ACC112 (cell line): ENCODE measurements around the gene LIG3.
"Not testable (repeated sequence)": the region's sequence is repeated elsewhere in the genome, so short reads cannot be mapped to it uniquely, and the experiment has no call there.

Experiments
- H2AFZ ChIP-seq: fragments of 200-600 bp; sonication (generic); one replicate; pipeline ENCODE4 v1.6.0; 2017; ENCODE audit warnings: antibody characterized with exemption, low read length; ENCODE audit not compliant: unreplicated experiment
- H3K27ac ChIP-seq: fragments of 200-600 bp; sonication (generic); 2 replicates; pipeline ENCODE4 v1.5.1; 2014; ENCODE audit warnings: low read depth, mild to moderate bottlenecking, antibody characterized with exemption, low read length, moderate library complexity
- H3K27me3 ChIP-seq: fragments of 200-600 bp; sonication (generic); 2 replicates; pipeline ENCODE4 v1.6.1; 2014; ENCODE audit warnings: mild to moderate bottlenecking, antibody characterized with exemption, low read length, moderate library complexity, mixed read lengths; ENCODE audit not compliant: insufficient read depth
- H3K36me3 ChIP-seq: fragments of 200-600 bp; sonication (generic); 2 replicates; pipeline ENCODE4 v1.6.1; 2016; ENCODE audit warnings: mild to moderate bottlenecking, antibody characterized with exemption, low read length, moderate library complexity, mixed read lengths; ENCODE audit not compliant: insufficient read depth
- H3K4me1 ChIP-seq: fragments of 200-600 bp; sonication (generic); one replicate; pipeline ENCODE4 v1.6.1; 2016; ENCODE audit warnings: low read length, mixed read lengths; ENCODE audit not compliant: insufficient read depth, unreplicated experiment, control insufficient read depth
- H3K4me3 ChIP-seq: fragments of 200-600 bp; sonication (generic); 2 replicates; pipeline ENCODE4 v1.5.1; 2014; ENCODE audit warnings: mild to moderate bottlenecking, low read depth, low read length
- H3K79me2 ChIP-seq: fragments of 200-600 bp; sonication (generic); one replicate; pipeline ENCODE4 v1.6.0; 2016; ENCODE audit warnings: low read length; ENCODE audit not compliant: control insufficient read depth, unreplicated experiment, insufficient read depth

Gene LIG3

GRCh38 chr17:35041390-35041789 lies 61.1 kb downstream of the LIG3 start:
- no peak overlapping the region for H3K4me3 ChIP-seq
- peaks cover 25% of the 10 kb centered on the region for H3K79me2 ChIP-seq
- 0 out of 2 replicates have a peak, but pooled peaks cover 2% of the 10 kb centered on the region for H3K36me3 ChIP-seq
- H3K4me1 ChIP-seq = peaks cover 5% of the 10 kb centered on the region
- no peak overlapping the region for H2AFZ ChIP-seq
- no peak overlapping the region for H3K27ac ChIP-seq
- H3K27me3 ChIP-seq = no peaks in the 10 kb centered on the region

DNA sequence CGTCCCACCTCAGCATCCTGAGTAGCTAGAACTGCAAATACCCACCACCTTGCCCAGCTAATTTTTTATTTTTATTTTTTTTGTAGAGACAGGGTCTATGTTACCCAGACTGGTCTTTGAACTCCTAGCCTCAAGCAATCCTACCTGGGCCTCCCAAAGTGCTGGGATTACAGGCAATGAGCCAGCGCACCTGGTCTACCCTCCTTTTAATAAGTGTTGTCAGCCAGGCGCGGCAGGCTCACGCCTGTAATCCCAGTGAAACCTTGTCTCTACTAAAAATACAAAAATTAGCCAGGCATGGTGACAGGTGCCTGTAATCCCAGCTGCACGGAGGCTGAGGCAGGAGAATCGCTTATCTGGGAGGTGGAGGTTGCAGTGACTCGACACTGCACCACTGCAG lies 63.9 kb downstream of the LIG3 start:
- Histone ChIP-seq H3K27me3 (no peaks in the 10 kb centered on the region), H2AFZ (no peak overlapping the region), H3K36me3 (0 out of 2 replicates have a peak, but pooled peaks cover 2% of the 10 kb centered on the region), H3K4me3 (no peak overlapping the region), H3K4me1 (peaks cover 15% of the 10 kb centered on the region), H3K27ac (no peak overlapping the region), H3K79me2 (peaks cover 37% of the 10 kb centered on the region)

DNA sequence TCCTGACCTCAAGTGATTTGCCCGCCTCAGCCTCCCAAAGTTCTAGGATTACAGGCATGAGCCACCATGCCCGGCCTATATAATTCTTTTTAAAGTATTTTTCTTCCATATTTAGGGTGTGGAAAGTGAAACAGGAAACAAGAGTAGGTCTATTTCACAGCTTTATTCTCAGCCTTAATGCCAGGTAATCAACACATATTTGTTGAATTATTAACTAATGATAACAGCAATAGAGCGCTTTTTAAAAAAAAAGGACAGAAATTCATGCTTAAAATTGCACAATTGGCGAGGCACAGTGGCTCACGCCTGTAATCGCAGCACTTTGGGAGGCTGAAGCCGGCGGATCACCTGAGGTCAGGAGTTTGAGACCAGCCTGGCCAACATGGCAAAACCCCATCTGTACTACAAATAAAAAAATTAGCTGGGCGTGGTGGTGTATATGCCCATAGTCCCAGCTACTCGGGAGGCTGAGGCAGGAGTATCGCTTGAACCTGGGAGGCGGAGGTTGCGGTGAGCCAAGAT lies 65.2 kb downstream of the LIG3 start:
- H3K27me3 ChIP-seq, H3K27ac ChIP-seq, H3K36me3 ChIP-seq, H2AFZ ChIP-seq, H3K4me3 ChIP-seq: not testable (repeated sequence)
- H3K79me2 ChIP-seq = peaks cover 41% of the 10 kb centered on the region
- H3K4me1 ChIP-seq = peaks cover 15% of the 10 kb centered on the region

DNA sequence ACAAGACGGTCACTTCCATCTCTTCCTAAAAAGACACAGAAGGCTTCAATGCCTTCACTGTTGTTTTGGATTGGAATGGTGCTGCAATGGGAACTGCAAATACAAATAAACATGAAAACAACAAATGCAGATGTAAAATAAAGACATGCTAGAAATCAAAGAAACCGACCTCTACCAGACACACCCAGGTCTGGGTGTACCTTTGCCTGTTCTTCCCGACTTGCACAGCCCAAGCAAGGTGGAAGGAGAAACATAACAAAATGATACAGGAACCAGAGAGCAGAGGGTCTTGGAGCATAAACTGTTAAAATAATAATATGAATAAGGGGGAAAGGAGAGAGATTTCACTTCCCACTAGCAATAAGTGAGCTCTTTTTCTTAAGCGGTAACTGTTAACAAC lies 65.9 kb downstream of the LIG3 start:
- H3K27ac ChIP-seq = peak overlapping the region; percentile 23; the same call in 1 of the 2 replicates
- H3K4me1 ChIP-seq = peaks cover 18% of the 10 kb centered on the region
- H3K27me3 ChIP-seq = no peaks in the 10 kb centered on the region
- H3K4me3 ChIP-seq = peak overlapping the region; percentile 1; the same call in 1 of the 2 replicates
- 0 out of 2 replicates have a peak, but pooled peaks cover 2% of the 10 kb centered on the region for H3K36me3 ChIP-seq
- H3K79me2 ChIP-seq = peaks cover 44% of the 10 kb centered on the region
- H2AFZ ChIP-seq = no peak overlapping the region

GRCh38 chr17:35046740-35047283 lies 66.5 kb downstream of the LIG3 start:
- H3K4me1 ChIP-seq = peaks cover 24% of the 10 kb centered on the region
- H3K36me3 ChIP-seq = 0 out of 2 replicates have a peak, but pooled peaks cover 2% of the 10 kb centered on the region
- H3K79me2 ChIP-seq = peaks cover 44% of the 10 kb centered on the region
- H3K4me3 ChIP-seq = peak overlapping the region; percentile 1; the same call in 1 of the 2 replicates
- H3K27ac ChIP-seq = peak overlapping the region; percentile 46; the same call in 1 of the 2 replicates
- H3K27me3 ChIP-seq = no peaks in the 10 kb centered on the region
- H2AFZ ChIP-seq = no peak overlapping the region

DNA sequence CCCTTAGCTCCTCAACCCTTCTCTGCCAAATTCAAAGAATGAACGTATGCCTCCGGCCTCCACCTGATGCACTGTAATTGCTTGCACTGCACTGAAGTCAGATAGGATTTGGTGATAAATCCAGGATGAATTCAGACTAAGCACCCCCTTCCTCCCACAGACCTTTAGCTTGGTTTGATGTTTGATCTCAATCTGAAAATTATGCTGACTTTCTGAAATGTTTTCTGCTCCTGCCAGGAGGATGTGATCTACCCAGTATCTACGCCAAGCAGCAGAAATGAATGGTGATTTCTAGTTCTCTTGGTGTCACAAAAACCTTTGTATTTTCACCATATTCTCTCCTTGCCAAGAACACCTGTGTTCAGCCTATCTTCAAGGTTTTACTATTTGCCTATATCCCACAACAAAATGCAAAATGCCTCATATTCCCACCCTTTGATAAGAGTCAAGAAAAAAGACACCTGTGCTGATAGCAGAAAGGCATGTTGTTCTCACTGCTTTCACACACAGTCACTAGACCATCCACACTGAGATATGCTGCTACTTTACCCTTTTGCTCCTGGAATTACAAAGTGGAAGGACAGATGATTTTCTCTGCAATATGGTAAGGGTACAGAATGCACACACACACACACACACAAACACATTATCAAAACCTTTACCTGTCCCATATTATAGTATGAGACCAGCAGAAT lies 68.5 kb downstream of the LIG3 start:
- Histone ChIP-seq H2AFZ (no peak overlapping the region), H3K4me3 (no peak overlapping the region), H3K27me3 (no peaks in the 10 kb centered on the region), H3K4me1 (peaks cover 35% of the 10 kb centered on the region), H3K79me2 (peaks cover 31% of the 10 kb centered on the region), H3K36me3 (no peaks in the 10 kb centered on the region), H3K27ac (no peak overlapping the region)

DNA sequence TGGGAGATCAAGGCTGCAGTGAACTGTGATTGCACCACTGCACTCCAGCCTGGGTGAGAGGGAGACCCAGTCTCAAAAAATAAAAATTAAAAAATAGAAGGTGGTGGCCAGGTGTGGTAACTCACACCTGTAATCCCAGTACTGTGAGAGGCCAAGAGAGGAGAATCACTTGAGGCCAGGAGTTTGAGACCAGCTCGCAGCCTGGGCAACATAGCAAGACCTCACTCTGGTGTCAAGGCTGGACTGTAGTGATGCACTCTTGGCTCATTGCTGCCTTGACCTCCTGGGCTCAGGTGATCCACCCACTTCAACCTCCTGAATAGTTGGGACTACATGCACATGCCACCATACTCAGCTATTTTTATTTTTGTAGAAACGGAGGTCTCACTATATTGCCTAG lies 69.9 kb downstream of the LIG3 start:
- Histone ChIP-seq H3K4me3 (no peak overlapping the region), H2AFZ (no peak overlapping the region), H3K27ac (no peak overlapping the region), H3K27me3 (no peaks in the 10 kb centered on the region), H3K4me1 (peaks cover 35% of the 10 kb centered on the region), H3K36me3 (no peaks in the 10 kb centered on the region), H3K79me2 (peaks cover 22% of the 10 kb centered on the region)

- Histone ChIP-seq H3K27me3 (no peaks in the 10 kb centered on the region), H3K79me2 (peaks cover 22% of the 10 kb centered on the region), H3K4me1 (peaks cover 32% of the 10 kb centered on the region), H3K4me3 (no peak overlapping the region), H2AFZ (no peak overlapping the region), H3K36me3 (no peaks in the 10 kb centered on the region), H3K27ac (peak overlapping the region; percentile 28; the same call in 1 of the 2 replicates)
These were observed 70.9 kb downstream of the LIG3 start for GRCh38 chr17:35051183-35051578.

DNA sequence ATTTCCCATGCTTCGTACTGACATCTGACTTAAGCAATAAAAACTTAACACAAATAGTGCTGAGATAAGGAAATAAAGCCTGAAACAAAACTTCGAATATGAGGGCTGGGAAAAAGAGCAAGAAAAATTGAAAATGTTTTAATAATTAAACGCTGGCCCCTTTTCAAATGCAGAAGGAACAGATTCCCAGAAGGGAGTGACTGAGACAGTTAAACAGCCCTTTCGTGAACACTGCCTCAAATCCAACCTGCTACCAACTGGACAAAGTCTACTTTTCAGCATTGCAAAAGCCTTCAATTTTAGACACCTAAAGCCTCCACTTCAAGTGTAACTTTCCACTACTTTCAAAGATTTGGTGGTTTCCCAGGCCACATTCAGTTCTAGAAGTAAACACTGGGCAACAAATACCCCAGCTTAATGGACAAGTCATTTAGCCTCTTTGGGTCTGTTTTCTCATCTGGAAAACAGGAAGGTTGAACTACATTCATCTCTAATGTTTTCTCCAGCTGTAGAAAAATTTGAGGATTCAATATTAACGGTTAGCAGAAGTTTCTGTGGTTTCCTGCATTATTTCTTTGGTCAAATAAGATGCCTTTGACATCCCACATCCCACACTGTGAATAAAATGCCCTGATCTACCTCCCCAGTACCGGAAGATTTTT lies 71.4 kb downstream of the LIG3 start:
- Histone ChIP-seq H3K4me1 (peaks cover 27% of the 10 kb centered on the region), H3K79me2 (peaks cover 20% of the 10 kb centered on the region), H3K4me3 (no peak overlapping the region), H3K36me3 (no peaks in the 10 kb centered on the region), H3K27ac (peak overlapping the region; percentile 28; the same call in 1 of the 2 replicates), H3K27me3 (no peaks in the 10 kb centered on the region), H2AFZ (no peak overlapping the region)

- Histone ChIP-seq H3K36me3 (no peaks in the 10 kb centered on the region), H3K27ac (peak overlapping the region; percentile 28; the same call in 1 of the 2 replicates), H3K79me2 (peaks cover 15% of the 10 kb centered on the region), H3K27me3 (no peaks in the 10 kb centered on the region), H2AFZ (no peak overlapping the region), H3K4me1 (peaks cover 22% of the 10 kb centered on the region), H3K4me3 (no peak overlapping the region)
These were observed 71.9 kb downstream of the LIG3 start for GRCh38 chr17:35052241-35052610.
